ENCODE measurements around the gene ZNF384. TPM values are rescaled to one million over a fixed set of nuclear protein-coding genes. Genes with fewer than 3 reads are reported as not detected.

Gene ZNF384
- total RNA-seq, 1 donor from 2014 or later = 15.1 TPM

DNA sequence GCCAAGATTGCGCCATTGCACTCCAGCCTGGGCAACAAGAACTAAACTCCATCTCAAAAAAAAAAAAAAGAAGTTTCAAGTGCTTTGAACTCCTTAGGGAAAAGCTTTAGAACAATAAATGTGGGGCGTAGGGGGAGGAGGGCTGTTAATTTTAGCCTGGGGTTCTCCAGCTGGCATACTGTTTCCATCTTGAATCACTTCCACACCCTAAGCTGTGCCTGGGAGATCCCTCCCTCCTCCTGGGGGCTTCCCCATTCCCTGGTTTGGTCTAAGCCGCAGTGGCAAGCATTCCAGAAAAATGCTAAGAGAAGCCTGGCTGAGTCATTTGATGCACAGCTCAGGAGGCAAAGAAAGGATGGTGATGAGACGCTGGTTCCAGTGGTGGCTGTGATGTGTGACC, 2.3 kb upstream of the ZNF384 start:
- intact Hi-C loops (cut with DNase I) = no loop called here
- Histone ChIP-seq H3K4me1 (peaks cover 9 to 25% of the 10 kb centered on the region in 2 donors), H3K27ac (no peak overlapping the region), H3K9me3 (no peaks in the 10 kb centered on the region), H3K4me3 (no peak overlapping the region), H3K27me3 (no peaks in the 10 kb centered on the region), H3K36me3 (peaks cover 0 to 3% of the 10 kb centered on the region in 2 donors)
- no peak for DNase-seq (ENCODE audit: low spot score in 2 of 2)
- TF ChIP-seq, protein P1, sequence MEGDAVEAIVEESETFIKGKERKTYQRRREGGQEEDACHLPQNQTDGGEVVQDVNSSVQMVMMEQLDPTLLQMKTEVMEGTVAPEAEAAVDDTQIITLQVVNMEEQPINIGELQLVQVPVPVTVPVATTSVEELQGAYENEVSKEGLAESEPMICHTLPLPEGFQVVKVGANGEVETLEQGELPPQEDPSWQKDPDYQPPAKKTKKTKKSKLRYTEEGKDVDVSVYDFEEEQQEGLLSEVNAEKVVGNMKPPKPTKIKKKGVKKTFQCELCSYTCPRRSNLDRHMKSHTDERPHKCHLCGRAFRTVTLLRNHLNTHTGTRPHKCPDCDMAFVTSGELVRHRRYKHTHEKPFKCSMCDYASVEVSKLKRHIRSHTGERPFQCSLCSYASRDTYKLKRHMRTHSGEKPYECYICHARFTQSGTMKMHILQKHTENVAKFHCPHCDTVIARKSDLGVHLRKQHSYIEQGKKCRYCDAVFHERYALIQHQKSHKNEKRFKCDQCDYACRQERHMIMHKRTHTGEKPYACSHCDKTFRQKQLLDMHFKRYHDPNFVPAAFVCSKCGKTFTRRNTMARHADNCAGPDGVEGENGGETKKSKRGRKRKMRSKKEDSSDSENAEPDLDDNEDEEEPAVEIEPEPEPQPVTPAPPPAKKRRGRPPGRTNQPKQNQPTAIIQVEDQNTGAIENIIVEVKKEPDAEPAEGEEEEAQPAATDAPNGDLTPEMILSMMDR (IDR thresholded peaks at IDR 0.05) = no peak

DNA sequence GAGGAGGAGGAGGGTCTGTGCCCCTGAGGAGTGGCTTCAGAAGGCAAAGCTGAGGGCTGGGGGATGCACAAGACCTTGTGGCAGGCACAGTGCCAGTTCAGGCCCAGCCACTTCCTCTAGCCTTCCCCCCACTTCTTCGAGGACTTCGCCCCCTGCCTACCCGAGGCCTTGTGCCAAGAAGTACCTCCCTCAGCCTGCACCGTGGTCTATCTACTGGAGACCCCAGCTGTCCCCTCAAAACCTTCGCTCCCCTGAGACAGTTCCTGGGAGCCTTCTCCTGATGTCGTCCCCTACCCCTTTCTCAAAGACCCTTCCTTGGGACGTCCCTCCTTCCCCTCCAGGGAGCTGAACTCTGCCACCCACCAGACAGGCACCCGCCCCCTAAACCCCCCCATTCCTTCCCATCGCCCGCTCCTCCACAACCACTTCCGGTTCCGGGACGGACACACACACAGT, 604 bp downstream of the ZNF384 start:
- Histone ChIP-seq H3K27ac (peak overlapping the region; percentile 96 to 98), H3K27me3 (no peaks in the 10 kb centered on the region), H3K9me3 (no peaks in the 10 kb centered on the region), H3K4me3 (peak overlapping the region; percentile 68 to 91), H3K36me3 (no peaks in the 10 kb centered on the region), H3K4me1 (peaks cover 9 to 26% of the 10 kb centered on the region in 2 donors)
- TF ChIP-seq, protein P1 (IDR thresholded peaks at IDR 0.05) = no peak
- intact Hi-C loops (cut with DNase I) = loop anchor here (2.0 to 5.0 kb wide), 3 partner anchors 64 to 139 kb away; partner anchors contain the start of genes MLF2 and P3H3
- peak in 1 of 2 donors; percentile 73 for DNase-seq (ENCODE audit: low spot score in 2 of 2)

- no peak overlapping the region for H3K27ac ChIP-seq
- TF ChIP-seq, protein P1 (IDR thresholded peaks at IDR 0.05) = no peak
- intact Hi-C loops (cut with DNase I) = loop anchor here (5.0 kb wide), 1 partner anchor 141 kb away; the partner anchor contains the start of gene P3H3
- H3K9me3 ChIP-seq = no peaks in the 10 kb centered on the region
- H3K27me3 ChIP-seq = no peaks in the 10 kb centered on the region
- peaks cover 0 to 6% of the 10 kb centered on the region in 2 donors for H3K36me3 ChIP-seq
- H3K4me1 ChIP-seq = peaks cover 9 to 26% of the 10 kb centered on the region in 2 donors
- H3K4me3 ChIP-seq = no peak overlapping the region
- DNase-seq (ENCODE audit: low spot score in 2 of 2) = no peak
Observed at GRCh38 chr12:6685814-6686213, 3.4 kb downstream of the ZNF384 start.

DNA sequence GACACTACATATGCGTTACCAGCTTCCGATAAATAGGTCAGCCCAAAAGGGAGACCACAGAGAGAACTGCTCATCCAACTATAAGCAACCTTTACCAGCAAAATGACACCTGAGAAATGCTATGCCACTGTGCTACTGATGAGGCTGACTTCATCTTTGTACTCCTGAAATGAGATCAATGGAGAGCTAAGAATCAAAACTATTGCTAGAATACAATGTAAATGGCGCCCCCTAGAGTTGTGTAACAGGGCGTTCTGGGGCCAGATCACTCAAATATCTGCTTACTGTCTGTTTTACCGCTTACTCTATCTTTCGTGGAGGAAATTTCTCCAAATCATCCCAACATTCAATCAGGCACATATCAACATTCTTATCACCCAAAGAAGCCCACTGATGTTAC, 4.6 kb downstream of the ZNF384 start:
- no peak for DNase-seq (ENCODE audit: low spot score in 2 of 2)
- intact Hi-C loops (cut with DNase I) = loop anchor here (5.0 kb wide), 1 partner anchor 143 kb away; the partner anchor contains the start of gene P3H3
- TF ChIP-seq, protein P1 (IDR thresholded peaks at IDR 0.05) = peak; percentile 7 to 44 (median 12)
- no peak overlapping the region for H3K4me3 ChIP-seq
- H3K4me1 ChIP-seq = peaks cover 9 to 20% of the 10 kb centered on the region in 2 donors
- peaks cover 12 to 15% of the 10 kb centered on the region in 2 donors for H3K36me3 ChIP-seq
- H3K9me3 ChIP-seq = no peaks in the 10 kb centered on the region
- no peak overlapping the region for H3K27ac ChIP-seq
- H3K27me3 ChIP-seq = no peaks in the 10 kb centered on the region

GRCh38 chr12:6676962-6677361, 12.2 kb downstream of the ZNF384 start:
- Histone ChIP-seq H3K27ac (no peak overlapping the region), H3K36me3 (peaks cover 78 to 84% of the 10 kb centered on the region in 2 donors), H3K4me3 (no peak overlapping the region), H3K27me3 (no peaks in the 10 kb centered on the region), H3K4me1 (no peaks in the 10 kb centered on the region), H3K9me3 (no peaks in the 10 kb centered on the region)
- TF ChIP-seq, protein P1 (IDR thresholded peaks at IDR 0.05) = no peak
- DNase-seq (ENCODE audit: low spot score in 2 of 2) = no peak
- intact Hi-C loops (cut with DNase I) = no loop called here
